ENCODE measurements around the gene MTRF1L.

DNA sequence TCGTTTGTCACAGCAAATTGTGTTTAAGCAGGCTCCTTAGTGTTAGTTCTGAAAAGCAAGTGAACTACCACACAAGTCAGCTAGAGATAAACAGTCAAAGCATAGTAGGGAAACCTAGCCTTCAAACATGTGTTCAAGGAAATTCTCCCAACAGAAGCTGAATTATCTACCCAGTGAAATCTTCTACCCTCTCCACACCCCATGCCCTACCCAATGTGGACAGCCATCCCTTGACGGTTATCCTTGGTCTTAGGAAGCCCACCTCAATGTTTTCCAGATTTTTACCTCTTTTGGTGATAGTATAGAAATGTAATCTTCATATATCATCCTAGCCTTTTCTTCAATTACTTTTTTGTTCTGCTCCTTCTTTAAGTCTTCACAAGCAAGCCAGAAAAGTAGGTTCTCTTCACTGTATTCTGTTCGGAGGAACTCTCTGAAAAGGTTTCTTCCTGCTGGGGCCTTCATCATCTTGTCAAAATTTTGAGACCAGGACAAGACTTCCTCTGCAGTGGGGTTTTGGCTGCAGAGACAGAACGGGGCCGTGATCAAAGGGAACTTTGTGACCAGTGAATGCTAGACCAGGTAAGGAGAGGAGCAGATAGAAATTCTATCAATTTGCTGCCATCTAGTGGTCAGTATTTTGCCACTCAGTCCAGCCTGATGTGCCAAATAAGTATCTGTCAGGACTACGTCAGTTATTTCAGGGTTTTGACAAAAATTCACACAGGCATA is 21.6 kb upstream of the MTRF1L start:
- TF ChIP-seq, protein P1, sequence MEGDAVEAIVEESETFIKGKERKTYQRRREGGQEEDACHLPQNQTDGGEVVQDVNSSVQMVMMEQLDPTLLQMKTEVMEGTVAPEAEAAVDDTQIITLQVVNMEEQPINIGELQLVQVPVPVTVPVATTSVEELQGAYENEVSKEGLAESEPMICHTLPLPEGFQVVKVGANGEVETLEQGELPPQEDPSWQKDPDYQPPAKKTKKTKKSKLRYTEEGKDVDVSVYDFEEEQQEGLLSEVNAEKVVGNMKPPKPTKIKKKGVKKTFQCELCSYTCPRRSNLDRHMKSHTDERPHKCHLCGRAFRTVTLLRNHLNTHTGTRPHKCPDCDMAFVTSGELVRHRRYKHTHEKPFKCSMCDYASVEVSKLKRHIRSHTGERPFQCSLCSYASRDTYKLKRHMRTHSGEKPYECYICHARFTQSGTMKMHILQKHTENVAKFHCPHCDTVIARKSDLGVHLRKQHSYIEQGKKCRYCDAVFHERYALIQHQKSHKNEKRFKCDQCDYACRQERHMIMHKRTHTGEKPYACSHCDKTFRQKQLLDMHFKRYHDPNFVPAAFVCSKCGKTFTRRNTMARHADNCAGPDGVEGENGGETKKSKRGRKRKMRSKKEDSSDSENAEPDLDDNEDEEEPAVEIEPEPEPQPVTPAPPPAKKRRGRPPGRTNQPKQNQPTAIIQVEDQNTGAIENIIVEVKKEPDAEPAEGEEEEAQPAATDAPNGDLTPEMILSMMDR (IDR thresholded peaks at IDR 0.05 in 8 of 11, conservative IDR thresholded peaks at IDR 0.05 in 3 of 11): peak; percentile 60 to 85 (median 81)
- TF ChIP-seq POLR2AphosphoS5 (IDR thresholded peaks at IDR 0.05): no peak
- no peak for TF ChIP-seq POLR2A (IDR thresholded peaks at IDR 0.05)

Measured in spleen (tissue), 7 donors.